GM10266 (cell line): Measurements from ENCODE around the gene EXOC6B.
"Not testable (repeated sequence)": the region's sequence is repeated elsewhere in the genome, so short reads cannot be mapped to it uniquely, and the experiment has no call there.

Experiments used
- DNase-seq: peaks from one replicate; pipeline ENCODE4 v3.0.0; 2012; ENCODE audit errors: extremely low spot score
- TF ChIP-seq, protein P1 (sequence below): IDR thresholded peaks from 2 replicates; pipeline ENCODE4 v1.5.1; 2012; ENCODE audit warnings: mild to moderate bottlenecking, low read depth; ENCODE audit not compliant: control insufficient read depth, insufficient read depth; ENCODE audit errors: missing control alignments

EXOC6B gene

DNA sequence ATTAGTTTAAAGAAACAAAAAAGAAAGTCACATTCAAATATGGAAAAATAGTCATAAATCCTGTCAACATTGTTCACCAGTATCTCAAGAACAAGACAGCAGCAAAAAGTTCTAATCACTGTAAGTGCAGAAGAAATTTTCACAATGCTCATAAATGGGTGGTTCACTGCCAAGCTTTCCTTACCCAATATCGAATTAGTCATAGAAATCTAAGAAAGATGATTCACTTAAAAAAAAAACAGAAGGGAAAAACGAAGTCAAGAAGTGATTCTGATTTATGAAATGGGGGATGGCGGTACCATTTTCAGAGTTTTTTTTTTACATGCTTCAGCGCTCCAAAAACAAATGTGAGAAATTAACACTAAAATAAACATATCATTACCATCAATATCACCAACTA, 156.7 kb downstream of the EXOC6B start:
- TF ChIP-seq, protein P1, sequence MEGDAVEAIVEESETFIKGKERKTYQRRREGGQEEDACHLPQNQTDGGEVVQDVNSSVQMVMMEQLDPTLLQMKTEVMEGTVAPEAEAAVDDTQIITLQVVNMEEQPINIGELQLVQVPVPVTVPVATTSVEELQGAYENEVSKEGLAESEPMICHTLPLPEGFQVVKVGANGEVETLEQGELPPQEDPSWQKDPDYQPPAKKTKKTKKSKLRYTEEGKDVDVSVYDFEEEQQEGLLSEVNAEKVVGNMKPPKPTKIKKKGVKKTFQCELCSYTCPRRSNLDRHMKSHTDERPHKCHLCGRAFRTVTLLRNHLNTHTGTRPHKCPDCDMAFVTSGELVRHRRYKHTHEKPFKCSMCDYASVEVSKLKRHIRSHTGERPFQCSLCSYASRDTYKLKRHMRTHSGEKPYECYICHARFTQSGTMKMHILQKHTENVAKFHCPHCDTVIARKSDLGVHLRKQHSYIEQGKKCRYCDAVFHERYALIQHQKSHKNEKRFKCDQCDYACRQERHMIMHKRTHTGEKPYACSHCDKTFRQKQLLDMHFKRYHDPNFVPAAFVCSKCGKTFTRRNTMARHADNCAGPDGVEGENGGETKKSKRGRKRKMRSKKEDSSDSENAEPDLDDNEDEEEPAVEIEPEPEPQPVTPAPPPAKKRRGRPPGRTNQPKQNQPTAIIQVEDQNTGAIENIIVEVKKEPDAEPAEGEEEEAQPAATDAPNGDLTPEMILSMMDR, result no peak
- DNase-seq, result no peak

- TF ChIP-seq, protein P1, result no peak
- no peak for DNase-seq
Observed at GRCh38 chr2:72668647-72669046, 157.2 kb downstream of the EXOC6B start.

DNA sequence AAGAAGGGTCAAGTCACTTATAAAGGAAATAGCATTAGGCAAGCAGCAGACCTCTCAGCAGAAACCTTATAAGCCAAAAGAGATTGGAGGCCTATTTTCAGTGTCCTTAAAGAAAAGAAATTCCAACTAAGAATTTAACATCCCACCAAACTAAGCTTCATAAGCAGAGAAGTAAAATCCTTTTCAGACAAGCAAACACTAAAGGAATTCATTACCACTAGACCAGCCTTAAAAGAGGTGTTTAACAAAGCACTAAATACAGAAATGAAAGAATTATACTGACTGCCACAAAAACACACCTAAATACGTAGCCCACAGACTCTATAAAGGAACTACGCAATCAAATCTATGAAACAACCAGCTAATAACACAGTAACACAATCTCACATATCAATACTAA, 160.4 kb downstream of the EXOC6B start:
- TF ChIP-seq, protein P1, result no peak

GRCh38 chr2:72661985-72662384, 163.8 kb downstream of the EXOC6B start:
- DNase-seq, result no peak
- TF ChIP-seq, protein P1, result no peak

More for the DNA sequence above, 160.4 kb downstream of the EXOC6B start:
- no peak for DNase-seq

DNA sequence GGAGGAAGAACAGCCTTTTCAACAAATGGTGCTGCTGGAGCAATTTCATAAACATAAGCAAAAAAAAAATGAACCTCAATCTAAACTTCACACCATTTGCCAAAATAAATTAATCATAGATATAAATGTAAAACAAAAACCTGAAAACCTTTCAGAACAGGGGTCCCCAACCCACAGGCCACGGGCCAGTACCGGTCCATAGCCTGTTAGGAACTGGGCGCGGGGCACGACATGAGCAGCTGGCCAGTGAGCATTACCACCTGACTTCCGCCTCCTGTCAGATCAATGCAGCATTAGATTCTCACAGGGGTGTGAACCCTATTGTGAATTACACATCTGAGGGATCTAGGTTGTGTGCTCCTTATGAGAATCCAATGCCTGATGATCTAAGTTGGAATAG, 176.0 kb downstream of the EXOC6B start:
- DNase-seq, result no peak
- TF ChIP-seq, protein P1, result no peak

- DNase-seq, result not testable (repeated sequence)
Observed at GRCh38 chr2:72641221-72641620, 184.6 kb downstream of the EXOC6B start.

GRCh38 chr2:72638600-72639211, 187.1 kb downstream of the EXOC6B start:
- TF ChIP-seq, protein P1, result no peak
- DNase-seq, result no peak

- no peak for DNase-seq
- TF ChIP-seq, protein P1, result no peak
Observed at GRCh38 chr2:72636210-72636609, 189.6 kb downstream of the EXOC6B start.
